ENCODE measurements around the gene DHFR. TPM values are rescaled to one million over a fixed set of nuclear protein-coding genes. Genes with fewer than 3 reads are reported as not detected.

DHFR gene
- 52.8 and 62.4 TPM in 2 replicates for total RNA-seq

GRCh38 chr5:80654391-80655230 is at the start of gene DHFR, which contains the start of gene MSH3:
Gene DHFR, minus strand, starts transcription at chr5:80654983. Its CDS starts 494 bp downstream, at chr5:80654489.
Gene MSH3, plus strand, starts transcription at chr5:80654652. Its CDS starts 76 bp downstream, at chr5:80654728.

Other genes starting within 250 kb of the DHFR start
- gene ZFYVE16, start 246.9 kb downstream of the DHFR start, total RNA-seq = 7.0 and 9.1 TPM in 2 replicates
- 1.2 and 3.1 TPM in 2 replicates for gene FAM151B, start 166.9 kb downstream of the DHFR start, total RNA-seq
- not detected in 2 replicates for gene ANKRD34B, start 84.7 kb downstream of the DHFR start, total RNA-seq
- 11.3 and 11.9 TPM in 2 replicates for gene MSH3, start 331 bp downstream of the DHFR start, total RNA-seq

All from bronchus fibroblast of lung (primary cell).